ENCODE data around the gene VWC2L.

VWC2L gene

DNA sequence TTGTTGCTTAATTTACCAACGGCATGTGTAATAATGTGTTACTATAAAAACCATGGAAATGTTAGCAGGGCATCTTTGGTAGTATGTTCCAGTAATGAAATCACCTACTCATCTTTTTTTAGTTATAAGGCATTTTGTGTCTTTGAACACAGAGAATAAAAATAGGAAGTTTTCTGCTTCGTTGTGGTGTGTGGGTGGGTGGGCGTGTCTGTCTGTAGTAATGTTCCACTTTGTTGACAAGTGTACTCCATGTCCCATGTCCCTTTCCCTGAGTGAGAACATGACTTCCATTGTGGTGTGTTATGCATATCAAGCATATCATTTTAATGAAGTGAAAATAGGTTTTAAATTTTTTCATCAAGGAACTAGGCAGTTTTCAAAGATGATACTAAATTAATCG is 149.3 kb downstream of the VWC2L start:
- TF ChIP-seq, protein P1, sequence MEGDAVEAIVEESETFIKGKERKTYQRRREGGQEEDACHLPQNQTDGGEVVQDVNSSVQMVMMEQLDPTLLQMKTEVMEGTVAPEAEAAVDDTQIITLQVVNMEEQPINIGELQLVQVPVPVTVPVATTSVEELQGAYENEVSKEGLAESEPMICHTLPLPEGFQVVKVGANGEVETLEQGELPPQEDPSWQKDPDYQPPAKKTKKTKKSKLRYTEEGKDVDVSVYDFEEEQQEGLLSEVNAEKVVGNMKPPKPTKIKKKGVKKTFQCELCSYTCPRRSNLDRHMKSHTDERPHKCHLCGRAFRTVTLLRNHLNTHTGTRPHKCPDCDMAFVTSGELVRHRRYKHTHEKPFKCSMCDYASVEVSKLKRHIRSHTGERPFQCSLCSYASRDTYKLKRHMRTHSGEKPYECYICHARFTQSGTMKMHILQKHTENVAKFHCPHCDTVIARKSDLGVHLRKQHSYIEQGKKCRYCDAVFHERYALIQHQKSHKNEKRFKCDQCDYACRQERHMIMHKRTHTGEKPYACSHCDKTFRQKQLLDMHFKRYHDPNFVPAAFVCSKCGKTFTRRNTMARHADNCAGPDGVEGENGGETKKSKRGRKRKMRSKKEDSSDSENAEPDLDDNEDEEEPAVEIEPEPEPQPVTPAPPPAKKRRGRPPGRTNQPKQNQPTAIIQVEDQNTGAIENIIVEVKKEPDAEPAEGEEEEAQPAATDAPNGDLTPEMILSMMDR (IDR thresholded peaks at IDR 0.05; ENCODE audit: control extremely low read depth, extremely low read depth, low read depth, missing control alignments), result no peak
- ChIA-PET CTCF (interaction anchor here (1.6 kb wide), 1 partner anchor 13 kb away, joined by 5 read pairs; no protein-coding TSS in a partner anchor), POLR2A (no interaction called here)
- DNase-seq (ENCODE audit: extremely low spot score), result no peak

DNA sequence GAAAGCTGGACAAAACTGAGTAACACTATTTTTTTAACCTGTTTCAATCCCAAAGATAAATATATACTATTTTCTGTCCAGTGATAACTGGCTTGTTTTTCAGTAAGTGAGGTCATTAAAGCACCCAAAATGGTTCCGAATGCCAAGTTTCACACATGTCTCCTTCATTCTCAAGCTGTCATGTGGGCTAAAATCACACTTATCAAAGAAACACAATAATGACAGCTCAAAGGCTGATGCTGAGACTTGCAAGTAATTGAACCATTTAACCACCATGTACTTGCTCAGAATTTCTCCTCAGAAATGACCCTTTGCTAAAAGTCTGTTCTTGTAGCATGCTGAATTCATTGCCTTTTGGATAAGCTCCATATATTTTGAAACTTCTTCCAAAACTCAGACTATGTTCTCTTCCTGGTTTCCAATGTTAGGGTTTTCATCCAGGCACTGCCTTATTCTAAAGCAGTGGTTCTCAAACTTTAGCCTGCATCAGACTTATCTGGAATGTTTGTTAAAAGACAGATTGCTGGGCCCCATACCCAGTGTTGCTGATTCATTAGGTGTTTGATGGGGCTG is 149.8 kb downstream of the VWC2L start:
- ChIA-PET POLR2A (no interaction called here), CTCF (interaction anchor here (1.6 kb wide), 1 partner anchor 14 kb away, joined by 5 read pairs; no protein-coding TSS in a partner anchor)
- no peak for DNase-seq (ENCODE audit: extremely low spot score)
- TF ChIP-seq, protein P1 (IDR thresholded peaks at IDR 0.05; ENCODE audit: control extremely low read depth, extremely low read depth, low read depth, missing control alignments), result no peak

DNA sequence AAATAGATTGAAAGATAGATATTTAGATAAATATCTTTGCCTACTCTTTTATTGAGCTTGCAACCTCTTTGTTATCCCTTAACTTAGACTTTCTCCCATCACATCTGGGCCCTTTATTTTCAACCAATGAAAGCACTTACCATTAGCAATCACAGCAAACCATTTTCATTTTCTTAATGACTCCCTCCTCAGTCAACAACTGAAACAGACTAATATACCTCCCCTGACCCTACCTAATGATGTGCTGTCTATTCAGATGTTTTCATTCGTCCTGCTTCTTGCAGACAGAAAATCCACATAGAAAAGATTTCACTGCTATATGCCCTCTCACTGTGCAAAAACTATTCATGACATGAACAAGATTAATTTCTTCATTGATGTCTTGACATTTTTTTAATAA is 154.4 kb downstream of the VWC2L start:
- ChIA-PET POLR2A (no interaction called here), CTCF (no interaction called here)
- DNase-seq (ENCODE audit: extremely low spot score), result no peak
- TF ChIP-seq, protein P1 (IDR thresholded peaks at IDR 0.05; ENCODE audit: control extremely low read depth, extremely low read depth, low read depth, missing control alignments), result no peak

DNA sequence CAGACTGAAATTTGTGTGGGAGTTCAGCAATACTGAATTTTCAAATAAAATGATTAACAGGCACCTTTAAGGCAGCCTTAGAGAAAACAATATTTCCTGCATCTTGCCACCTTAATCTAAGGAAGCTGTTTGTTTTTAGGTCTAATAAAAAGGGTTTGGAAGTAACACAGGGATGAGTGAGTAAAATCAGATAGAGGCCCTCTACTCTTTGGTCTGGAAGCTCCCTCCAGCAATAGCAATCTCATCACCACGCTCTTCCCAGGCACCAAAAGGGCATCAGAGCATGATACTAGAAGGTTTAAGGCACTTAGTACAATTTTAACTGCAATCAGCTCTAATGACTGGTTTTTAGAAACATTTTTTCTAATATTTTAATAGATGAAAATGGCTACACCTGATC is 155.6 kb downstream of the VWC2L start:
- DNase-seq (ENCODE audit: extremely low spot score), result no peak
- ChIA-PET POLR2A (no interaction called here), CTCF (interaction anchor here (1.5 to 1.7 kb wide), 2 partner anchors 9 kb away, joined by 3 to 7 read pairs; no protein-coding TSS in a partner anchor)
- TF ChIP-seq, protein P1 (IDR thresholded peaks at IDR 0.05; ENCODE audit: control extremely low read depth, extremely low read depth, low read depth, missing control alignments), result no peak

DNA sequence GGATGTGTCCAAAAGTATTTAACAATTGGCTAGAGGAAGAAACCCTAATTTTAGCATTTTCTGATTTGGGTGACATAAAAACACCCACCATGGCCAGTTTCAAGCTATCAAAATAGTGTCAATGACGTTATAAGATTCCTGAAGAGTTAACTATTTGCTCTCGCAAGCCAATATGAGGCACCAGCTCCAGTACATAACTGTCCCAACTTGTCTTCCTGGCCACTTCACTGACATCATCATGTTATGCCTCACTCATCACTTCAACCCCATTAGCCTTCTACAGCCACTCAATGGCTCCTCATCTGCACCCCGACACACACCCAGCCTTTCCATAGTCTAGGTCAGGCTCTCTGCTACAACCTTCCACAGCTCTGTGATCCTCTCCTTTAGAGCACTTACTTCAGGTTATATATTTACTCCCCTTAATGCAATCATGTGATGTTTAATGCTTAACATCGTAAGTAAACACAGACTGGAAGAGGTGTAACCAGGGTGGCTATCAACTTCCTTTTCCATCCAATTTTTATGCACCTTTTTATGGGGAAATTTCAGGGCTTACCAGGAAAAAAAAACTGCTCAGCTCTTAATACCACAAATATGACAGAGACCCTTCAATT is 158.7 kb downstream of the VWC2L start:
- TF ChIP-seq, protein P1 (IDR thresholded peaks at IDR 0.05; ENCODE audit: control extremely low read depth, extremely low read depth, low read depth, missing control alignments), result no peak
- no peak for DNase-seq (ENCODE audit: extremely low spot score)
- CTCF ChIA-PET, result interaction anchor here (1.6 kb wide), 1 partner anchor 11 kb away, joined by 3 read pairs; no protein-coding TSS in a partner anchor
- POLR2A ChIA-PET, result no interaction called here

DNA sequence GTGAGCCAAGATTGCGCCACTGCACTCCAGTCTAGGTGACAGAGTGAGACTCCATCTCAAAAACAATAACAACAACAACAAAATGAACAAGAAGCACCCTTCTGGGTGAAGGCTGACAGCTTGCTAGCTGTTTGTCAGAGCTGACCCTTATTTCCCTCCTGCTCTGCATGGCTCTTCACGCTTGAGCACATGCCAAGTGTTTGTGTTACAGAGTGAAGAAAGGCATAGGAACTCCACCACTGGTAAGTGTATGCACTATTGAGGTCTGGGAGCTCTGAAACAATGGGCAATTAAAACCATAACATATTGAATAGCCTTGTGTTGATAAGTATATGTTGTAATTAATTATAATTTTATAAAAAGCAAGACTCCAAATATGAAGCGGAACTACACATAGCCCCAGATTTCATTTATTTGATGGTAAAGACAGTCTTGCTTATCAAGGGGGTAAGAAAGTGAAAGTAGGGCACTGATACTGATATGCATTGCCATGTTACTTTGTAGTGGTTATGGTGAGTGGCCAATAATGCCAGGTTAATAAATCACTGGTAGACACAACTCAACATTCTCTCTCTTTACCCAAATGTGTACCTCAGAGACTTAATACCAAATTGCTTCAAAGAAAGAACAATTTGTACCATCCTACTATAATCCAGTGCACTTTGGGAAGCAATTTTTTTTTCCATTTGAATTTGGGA is 163.4 kb downstream of the VWC2L start:
- ChIA-PET CTCF (interaction anchor here (1.2 to 1.8 kb wide), 4 partner anchors 13 to 28 kb away, joined by 3 to 4 read pairs (median 4); no protein-coding TSS in a partner anchor), POLR2A (no interaction called here)
- TF ChIP-seq, protein P1 (IDR thresholded peaks at IDR 0.05; ENCODE audit: control extremely low read depth, extremely low read depth, low read depth, missing control alignments), result no peak
- DNase-seq (ENCODE audit: extremely low spot score), result no peak
